ENCODE data around the gene NME7.

The NME7 gene

GRCh38 chr1:169086603-169087455 is 280.8 kb downstream of the NME7 start:
- no peaks in the 10 kb centered on the region for H3K36me3 ChIP-seq (replicated peaks; ENCODE audit: low read depth, low read length)
- H3K4me2 ChIP-seq (ENCODE audit: low read length): no peak overlapping the region
- H3K4me3 ChIP-seq (ENCODE audit: low read length): no peak overlapping the region
- H3K4me1 ChIP-seq (ENCODE audit: low read length): peaks cover 21% of the 10 kb centered on the region
- no peaks in the 10 kb centered on the region for H4K20me1 ChIP-seq (ENCODE audit: insufficient read depth, low read length)
- H3K27ac ChIP-seq (ENCODE audit: low read length): no peak overlapping the region
- H3K9ac ChIP-seq (ENCODE audit: low read length): no peak overlapping the region
- H3K9me3 ChIP-seq (ENCODE audit: insufficient read depth, low read length): no peaks in the 10 kb centered on the region
- no peak overlapping the region for H2AFZ ChIP-seq (ENCODE audit: low read depth, low read length)
- TF ChIP-seq EZH2phosphoT487 (IDR thresholded peaks at IDR 0.05; ENCODE audit: low read depth): no peak
- no peaks in the 10 kb centered on the region for H3K27me3 ChIP-seq (ENCODE audit: low read depth, low read length)
- no peaks in the 10 kb centered on the region for H3K79me2 ChIP-seq (ENCODE audit: low read length)

GRCh38 chr1:169085911-169086310 is 281.7 kb downstream of the NME7 start:
- Histone ChIP-seq H3K4me1 (ENCODE audit: low read length) (peaks cover 12% of the 10 kb centered on the region), H3K9ac (ENCODE audit: low read length) (no peak overlapping the region), H3K27ac (ENCODE audit: low read length) (no peak overlapping the region), H3K9me3 (ENCODE audit: insufficient read depth, low read length) (no peaks in the 10 kb centered on the region), H3K79me2 (ENCODE audit: low read length) (no peaks in the 10 kb centered on the region), H3K4me2 (ENCODE audit: low read length) (no peak overlapping the region), H4K20me1 (ENCODE audit: insufficient read depth, low read length) (no peaks in the 10 kb centered on the region), H3K36me3 (replicated peaks; ENCODE audit: low read depth, low read length) (no peaks in the 10 kb centered on the region), H3K4me3 (ENCODE audit: low read length) (no peak overlapping the region), H2AFZ (ENCODE audit: low read depth, low read length) (no peak overlapping the region), H3K27me3 (ENCODE audit: low read depth, low read length) (no peaks in the 10 kb centered on the region)
- no peak for TF ChIP-seq EZH2phosphoT487 (IDR thresholded peaks at IDR 0.05; ENCODE audit: low read depth)
- TF ChIP-seq, protein P1, sequence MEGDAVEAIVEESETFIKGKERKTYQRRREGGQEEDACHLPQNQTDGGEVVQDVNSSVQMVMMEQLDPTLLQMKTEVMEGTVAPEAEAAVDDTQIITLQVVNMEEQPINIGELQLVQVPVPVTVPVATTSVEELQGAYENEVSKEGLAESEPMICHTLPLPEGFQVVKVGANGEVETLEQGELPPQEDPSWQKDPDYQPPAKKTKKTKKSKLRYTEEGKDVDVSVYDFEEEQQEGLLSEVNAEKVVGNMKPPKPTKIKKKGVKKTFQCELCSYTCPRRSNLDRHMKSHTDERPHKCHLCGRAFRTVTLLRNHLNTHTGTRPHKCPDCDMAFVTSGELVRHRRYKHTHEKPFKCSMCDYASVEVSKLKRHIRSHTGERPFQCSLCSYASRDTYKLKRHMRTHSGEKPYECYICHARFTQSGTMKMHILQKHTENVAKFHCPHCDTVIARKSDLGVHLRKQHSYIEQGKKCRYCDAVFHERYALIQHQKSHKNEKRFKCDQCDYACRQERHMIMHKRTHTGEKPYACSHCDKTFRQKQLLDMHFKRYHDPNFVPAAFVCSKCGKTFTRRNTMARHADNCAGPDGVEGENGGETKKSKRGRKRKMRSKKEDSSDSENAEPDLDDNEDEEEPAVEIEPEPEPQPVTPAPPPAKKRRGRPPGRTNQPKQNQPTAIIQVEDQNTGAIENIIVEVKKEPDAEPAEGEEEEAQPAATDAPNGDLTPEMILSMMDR (IDR thresholded peaks at IDR 0.05; ENCODE audit: low read depth, low read length): no peak

All from OCI-LY3 (cell line).